ENCODE data around the gene SFI1. TPM values are rescaled to one million over a fixed set of nuclear protein-coding genes. Genes with fewer than 3 reads are reported as not detected.
"Not testable (repeated sequence)": the region's sequence is repeated elsewhere in the genome, so short reads cannot be mapped to it uniquely, and the experiment has no call there.

Gene SFI1
- total RNA-seq, 1 donor from 2014 or later = 8.8 TPM

GRCh38 chr22:31490496-31490925 is 5.8 kb upstream of the SFI1 start:
- ATAC-seq (peak; percentile 55), DNase-seq (peak; percentile 41)
- intact Hi-C loops (cut with micrococcal nuclease) = no loop called here

GRCh38 chr22:31491218-31491962 is 4.9 kb upstream of the SFI1 start:
- DNase-seq (no peak), ATAC-seq (no peak)
- intact Hi-C loops (cut with micrococcal nuclease) = no loop called here

- no peak for DNase-seq
- intact Hi-C loops (cut with micrococcal nuclease) = no loop called here
- ATAC-seq = no peak
Observed at GRCh38 chr22:31492151-31492550, 4.2 kb upstream of the SFI1 start.

- DNase-seq; intact Hi-C loops (cut with micrococcal nuclease); ATAC-seq: not testable (repeated sequence)
Observed at GRCh38 chr22:31493355-31493754, 3.0 kb upstream of the SFI1 start.

- ATAC-seq (no peak), DNase-seq (no peak)
- intact Hi-C loops (cut with micrococcal nuclease) = no loop called here
Observed at GRCh38 chr22:31495343-31495742, 993 bp upstream of the SFI1 start.

- intact Hi-C loops (cut with micrococcal nuclease) = no loop called here
- DNase-seq = peak; percentile 45
Observed at GRCh38 chr22:31496735-31497146, 405 bp downstream of the SFI1 start.

GRCh38 chr22:31497148-31497938 is 1.0 kb downstream of the SFI1 start:
- no peak for DNase-seq
- intact Hi-C loops (cut with micrococcal nuclease) = no loop called here
- no peak for ATAC-seq

More at GRCh38 chr22:31496735-31497146, 405 bp downstream of the SFI1 start:
- peak; percentile 25 for ATAC-seq

- DNase-seq (no peak), ATAC-seq (no peak)
- intact Hi-C loops (cut with micrococcal nuclease) = no loop called here
Observed at GRCh38 chr22:31501738-31502137, 5.4 kb downstream of the SFI1 start.

- intact Hi-C loops (cut with micrococcal nuclease) = no loop called here
- no peak for ATAC-seq
- DNase-seq = no peak
Observed at GRCh38 chr22:31503211-31503964, 7.1 kb downstream of the SFI1 start.

- intact Hi-C loops (cut with micrococcal nuclease) = no loop called here
- DNase-seq = no peak
- no peak for ATAC-seq
Observed at GRCh38 chr22:31504282-31504681, 7.9 kb downstream of the SFI1 start.

- intact Hi-C loops (cut with micrococcal nuclease); ATAC-seq; DNase-seq: not testable (repeated sequence)
Observed at GRCh38 chr22:31507517-31507916, 11.2 kb downstream of the SFI1 start.

GRCh38 chr22:31508536-31508935 is 12.2 kb downstream of the SFI1 start:
- ATAC-seq (no peak), DNase-seq (no peak)
- intact Hi-C loops (cut with micrococcal nuclease) = no loop called here

GRCh38 chr22:31509061-31509762 is 12.9 kb downstream of the SFI1 start:
- DNase-seq (no peak), ATAC-seq (no peak)
- intact Hi-C loops (cut with micrococcal nuclease) = no loop called here

- ATAC-seq (no peak), DNase-seq (no peak)
- intact Hi-C loops (cut with micrococcal nuclease) = no loop called here
Observed at GRCh38 chr22:31520051-31520450, 23.7 kb downstream of the SFI1 start.

- DNase-seq; intact Hi-C loops (cut with micrococcal nuclease); ATAC-seq: not testable (repeated sequence)
Observed at GRCh38 chr22:31524132-31524531, 27.8 kb downstream of the SFI1 start.

- DNase-seq (no peak), ATAC-seq (no peak)
- intact Hi-C loops (cut with micrococcal nuclease) = no loop called here
Observed at GRCh38 chr22:31526270-31526669, 29.9 kb downstream of the SFI1 start.

- intact Hi-C loops (cut with micrococcal nuclease) = no loop called here
- DNase-seq = no peak
- ATAC-seq = no peak
Observed at GRCh38 chr22:31530823-31531195, 34.5 kb downstream of the SFI1 start.

GRCh38 chr22:31532060-31532459 is 35.7 kb downstream of the SFI1 start:
- intact Hi-C loops (cut with micrococcal nuclease) = no loop called here
- no peak for ATAC-seq
- no peak for DNase-seq

GRCh38 chr22:31533374-31533773 is 37.0 kb downstream of the SFI1 start:
- intact Hi-C loops (cut with micrococcal nuclease) = no loop called here
- no peak for DNase-seq
- no peak for ATAC-seq

All from left ventricle myocardium superior (tissue), 1 donor.